ENCODE results near the gene RANBP1.

The RANBP1 gene

GRCh38 chr22:20138868-20139267 lies 23.0 kb downstream of the RANBP1 start:
- no peak for DNase-seq

- DNase-seq = no peak
Measured at GRCh38 chr22:20139391-20140106, 23.6 kb downstream of the RANBP1 start.

- no peak for DNase-seq
Measured at GRCh38 chr22:20140107-20140445, 24.2 kb downstream of the RANBP1 start.

- no peak for DNase-seq
Measured at GRCh38 chr22:20140521-20140964, 24.6 kb downstream of the RANBP1 start.

GRCh38 chr22:20141186-20142077 lies 25.5 kb downstream of the RANBP1 start:
- no peak for DNase-seq

- DNase-seq = no peak
Measured at GRCh38 chr22:20142711-20143621, 27.1 kb downstream of the RANBP1 start.

GRCh38 chr22:20143883-20144665 lies 28.2 kb downstream of the RANBP1 start:
- DNase-seq = no peak

- no peak for DNase-seq
Measured at GRCh38 chr22:20145206-20145831, 29.4 kb downstream of the RANBP1 start.

GRCh38 chr22:20145832-20146223 lies 29.9 kb downstream of the RANBP1 start:
- DNase-seq = no peak

GRCh38 chr22:20146777-20147176 lies 30.9 kb downstream of the RANBP1 start:
- no peak for DNase-seq

GRCh38 chr22:20147237-20147988 lies 31.5 kb downstream of the RANBP1 start:
- no peak for DNase-seq

- DNase-seq = no peak
Measured at GRCh38 chr22:20148414-20148813, 32.5 kb downstream of the RANBP1 start.

GRCh38 chr22:20149257-20150250 lies 33.6 kb downstream of the RANBP1 start:
- DNase-seq = no peak

- no peak for DNase-seq
Measured at GRCh38 chr22:20150381-20151275, 34.7 kb downstream of the RANBP1 start, which contains the start of gene CCDC188. Gene CCDC188 (minus strand): TSS chr22:20151055. CDS start chr22:20150986, 69 bp downstream.

GRCh38 chr22:20151276-20151588 lies 35.3 kb downstream of the RANBP1 start:
- DNase-seq = no peak

- no peak for DNase-seq
Measured at GRCh38 chr22:20152464-20152890, 36.6 kb downstream of the RANBP1 start.

GRCh38 chr22:20153945-20154344 lies 38.0 kb downstream of the RANBP1 start:
- no peak for DNase-seq

GRCh38 chr22:20154602-20155187 lies 38.8 kb downstream of the RANBP1 start:
- no peak for DNase-seq

Data from left hindlimb (tissue), 1 donor.